GM18499 (cell line): ENCODE results near the gene ARID1B.

Experiments
- ATAC-seq: cut with Tn5 transposase; IDR thresholded peaks from one replicate; pipeline ENCODE4 v1.9.1; 2021; ENCODE audit warnings: moderate number of reproducible peaks; ENCODE audit not compliant: insufficient read depth, unreplicated experiment

The ARID1B gene

GRCh38 chr6:156773935-156774852, 3.0 kb upstream of the ARID1B start:
- ATAC-seq: no peak

GRCh38 chr6:156774863-156775405, 2.2 kb upstream of the ARID1B start:
- no peak for ATAC-seq

DNA sequence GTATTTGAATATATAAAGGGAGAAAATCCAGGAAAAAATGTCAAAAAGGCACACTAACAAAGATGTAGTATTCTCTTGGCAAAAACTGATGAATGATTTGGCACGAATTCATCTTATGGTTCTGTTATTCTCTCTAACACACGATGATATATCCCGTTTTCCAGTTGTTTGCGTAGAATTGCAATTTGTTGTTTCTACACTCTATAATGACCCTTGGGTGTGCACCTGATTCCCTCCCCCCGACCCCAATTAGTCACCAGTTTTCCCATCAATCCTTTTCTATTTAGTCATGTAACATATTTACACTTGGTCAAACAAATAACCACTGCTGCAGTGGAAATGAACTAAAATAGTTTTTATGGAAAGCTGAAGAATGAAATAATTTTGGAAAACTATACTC, 1.5 kb upstream of the ARID1B start:
- ATAC-seq: no peak

DNA sequence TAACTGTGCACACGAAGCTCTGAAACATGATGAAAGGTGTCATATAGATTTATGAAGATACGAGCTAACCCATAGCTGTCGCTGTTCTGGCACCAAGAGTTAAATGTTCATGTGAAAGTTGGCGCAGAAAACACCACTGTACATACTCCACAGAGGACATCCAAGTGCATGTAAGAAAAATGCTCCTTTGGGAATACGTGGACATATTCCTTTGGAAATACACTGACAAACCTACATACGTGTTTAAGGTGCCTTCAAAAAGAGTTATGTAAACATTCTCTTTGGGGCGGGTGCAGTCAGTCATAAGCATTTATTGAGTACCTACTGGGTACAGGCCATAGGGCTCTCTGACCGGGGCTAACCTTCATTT, 723 bp upstream of the ARID1B start:
- no peak for ATAC-seq

GRCh38 chr6:156777577-156778453, 637 bp downstream of the ARID1B start:
- ATAC-seq: no peak

GRCh38 chr6:156778454-156779205, 1.5 kb downstream of the ARID1B start:
- no peak for ATAC-seq

- ATAC-seq: no peak
These were observed 2.3 kb downstream of the ARID1B start for GRCh38 chr6:156779206-156780094.

DNA sequence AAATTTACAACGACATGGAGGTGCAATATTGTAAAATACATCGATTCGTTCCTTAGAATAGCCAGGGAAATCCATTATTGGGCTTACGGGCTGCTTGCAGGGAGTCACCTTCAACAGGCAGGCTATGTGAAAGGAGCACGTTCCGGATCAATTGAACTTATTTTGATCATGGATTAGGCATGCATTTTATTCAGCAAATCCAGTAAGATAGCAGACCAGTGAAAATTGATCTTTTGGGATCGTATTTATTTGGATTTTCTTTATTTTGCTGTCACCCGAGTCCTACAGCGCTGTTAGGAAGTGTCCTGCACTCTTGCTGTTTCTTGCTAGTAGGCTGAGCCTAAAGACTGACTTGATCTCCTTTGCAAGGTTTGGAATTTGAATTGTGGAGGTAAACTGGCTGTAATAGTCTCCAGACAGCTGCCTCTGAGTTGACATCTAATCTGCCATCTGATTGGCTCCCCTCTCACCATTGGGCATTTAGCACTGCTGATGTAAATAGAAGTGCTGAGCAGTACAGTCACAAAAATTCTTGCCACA, 3.0 kb downstream of the ARID1B start:
- ATAC-seq: peak; percentile 65

DNA sequence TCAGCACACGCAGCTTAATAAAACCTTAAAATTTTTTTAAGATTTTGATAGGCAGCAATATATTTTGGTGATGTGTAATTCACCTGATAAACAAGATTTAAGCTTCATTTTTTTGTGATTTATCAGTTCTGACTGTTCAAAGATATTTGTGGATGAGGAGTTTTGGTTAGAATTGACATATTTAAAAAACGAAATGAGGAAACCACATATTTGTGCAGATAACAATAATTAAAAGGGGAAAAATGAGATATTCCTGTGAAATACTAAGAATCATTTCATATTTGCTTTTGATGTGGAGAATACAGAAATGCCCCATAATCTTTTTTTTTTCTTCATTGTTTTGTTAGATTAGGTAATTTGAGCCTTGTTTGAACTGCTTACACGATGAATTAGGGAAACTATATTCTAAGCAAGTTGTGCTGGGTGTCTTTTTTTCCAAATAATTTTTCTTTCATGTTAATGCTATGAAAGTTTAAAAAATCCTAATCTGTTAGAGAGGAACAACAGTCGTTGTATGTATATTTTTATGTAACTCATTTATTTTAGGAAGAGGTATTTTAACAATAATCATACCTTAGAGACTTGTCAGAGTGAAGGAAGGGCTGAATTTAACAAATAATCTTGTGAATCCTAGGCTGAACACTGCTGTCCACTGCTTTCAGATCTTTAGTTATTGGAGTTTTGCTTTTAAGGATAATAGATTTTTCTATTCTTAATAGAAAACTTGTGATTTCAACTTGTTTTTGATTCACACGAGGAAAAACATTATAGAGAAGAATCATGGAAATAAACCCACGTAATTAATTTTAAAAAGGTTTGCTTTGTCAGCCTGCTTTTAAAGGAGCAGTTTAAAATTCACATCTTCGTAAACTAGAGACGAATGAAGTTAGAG, 4.0 kb downstream of the ARID1B start:
- ATAC-seq: no peak

DNA sequence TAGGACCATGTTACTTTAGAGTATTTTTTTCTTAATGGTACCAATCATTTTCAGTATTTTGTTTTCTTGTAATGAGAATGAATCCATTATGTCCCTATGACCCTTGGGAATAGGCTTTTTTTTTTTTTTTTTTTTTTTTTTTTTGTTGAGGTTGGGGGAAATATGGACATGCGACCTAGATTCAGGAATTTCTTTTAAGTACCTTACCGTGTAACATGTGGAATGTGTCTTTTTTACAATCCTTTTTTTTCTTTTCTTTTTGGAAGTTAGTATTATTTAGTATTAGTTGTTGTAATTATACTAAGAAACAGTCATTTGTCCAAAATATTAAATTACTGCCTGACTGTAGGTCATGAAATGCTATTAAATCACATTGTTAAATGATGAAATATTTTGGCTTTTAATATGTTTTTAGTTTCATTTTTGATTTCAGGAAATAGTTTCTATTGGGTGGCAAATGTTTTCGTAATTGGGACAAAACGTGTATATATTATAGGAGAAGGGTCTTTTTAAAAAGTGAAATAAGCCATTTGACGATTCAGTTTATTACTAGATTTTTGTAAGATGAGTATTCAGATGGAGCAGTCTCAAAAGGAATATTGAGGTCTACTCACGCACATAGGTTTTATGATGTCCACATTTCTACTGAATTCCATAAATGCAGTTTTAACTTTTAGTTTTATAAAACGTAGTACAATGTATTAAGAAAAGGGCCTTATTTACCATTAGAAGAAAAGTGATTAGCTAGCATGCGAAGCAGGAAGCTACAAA, 4.9 kb downstream of the ARID1B start:
- ATAC-seq: no peak

GRCh38 chr6:156782691-156783320, 5.6 kb downstream of the ARID1B start:
- ATAC-seq: no peak

GRCh38 chr6:156783958-156784357, 6.8 kb downstream of the ARID1B start:
- no peak for ATAC-seq

DNA sequence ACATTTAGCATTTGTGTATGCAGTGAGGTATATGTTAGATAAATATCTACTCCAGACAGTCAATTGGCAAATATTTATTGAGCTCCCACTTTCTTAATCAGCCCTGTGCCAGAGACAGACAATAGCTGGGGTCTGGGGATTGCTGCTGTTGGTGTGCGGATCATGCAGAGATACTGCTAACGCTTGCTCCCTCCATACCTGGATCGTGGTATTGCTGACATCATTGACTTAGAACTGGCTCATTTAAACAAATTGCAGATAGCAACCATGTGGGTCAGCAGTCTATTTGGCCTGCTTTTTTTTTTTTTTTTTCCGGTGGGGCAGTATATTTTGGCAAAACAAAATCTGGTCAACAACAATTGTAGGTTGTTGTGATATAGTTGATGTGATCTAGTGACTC, 9.5 kb downstream of the ARID1B start:
- no peak for ATAC-seq

DNA sequence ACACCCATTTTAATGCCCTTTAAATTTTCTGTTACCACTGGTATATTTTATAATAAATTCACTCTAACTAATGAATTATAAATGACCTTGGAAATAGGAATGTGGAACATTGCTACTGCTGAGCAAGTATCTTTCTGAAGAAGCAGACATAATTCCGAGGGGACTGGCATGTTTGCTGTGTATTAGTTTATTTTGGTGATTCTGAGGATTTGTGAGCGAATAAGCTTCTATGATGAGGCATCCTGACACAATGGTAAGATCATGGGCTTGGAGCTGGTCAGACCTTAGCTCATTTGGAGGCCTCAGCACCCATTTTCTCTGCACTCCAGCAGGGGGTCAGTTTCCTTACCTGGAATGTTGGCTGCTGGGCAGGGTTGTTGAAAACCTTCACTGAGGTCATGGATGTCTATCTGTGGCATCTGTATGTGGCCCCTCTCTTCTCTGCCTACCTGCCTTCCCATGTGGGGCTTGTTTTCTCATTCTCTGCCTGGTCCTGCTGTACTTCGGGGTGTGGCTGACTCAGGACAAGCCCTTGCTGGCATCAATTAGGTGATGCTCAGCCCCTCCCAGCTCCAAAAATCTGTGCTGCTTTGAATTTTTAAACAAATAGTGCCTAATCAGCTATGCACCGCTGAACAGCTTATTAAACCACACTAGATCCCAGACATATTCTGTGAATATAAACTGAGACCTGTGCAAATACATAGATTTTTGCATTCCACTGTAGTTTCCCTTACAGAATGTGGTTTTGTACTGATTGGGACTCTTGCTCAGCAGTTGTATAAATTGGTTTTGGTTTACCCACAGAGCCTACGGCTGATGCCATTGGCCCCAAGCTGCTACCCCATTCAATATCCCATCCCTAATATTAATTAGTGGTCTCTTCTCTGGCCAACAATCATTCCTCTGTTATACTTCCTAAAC, 10.7 kb downstream of the ARID1B start:
- ATAC-seq: no peak

DNA sequence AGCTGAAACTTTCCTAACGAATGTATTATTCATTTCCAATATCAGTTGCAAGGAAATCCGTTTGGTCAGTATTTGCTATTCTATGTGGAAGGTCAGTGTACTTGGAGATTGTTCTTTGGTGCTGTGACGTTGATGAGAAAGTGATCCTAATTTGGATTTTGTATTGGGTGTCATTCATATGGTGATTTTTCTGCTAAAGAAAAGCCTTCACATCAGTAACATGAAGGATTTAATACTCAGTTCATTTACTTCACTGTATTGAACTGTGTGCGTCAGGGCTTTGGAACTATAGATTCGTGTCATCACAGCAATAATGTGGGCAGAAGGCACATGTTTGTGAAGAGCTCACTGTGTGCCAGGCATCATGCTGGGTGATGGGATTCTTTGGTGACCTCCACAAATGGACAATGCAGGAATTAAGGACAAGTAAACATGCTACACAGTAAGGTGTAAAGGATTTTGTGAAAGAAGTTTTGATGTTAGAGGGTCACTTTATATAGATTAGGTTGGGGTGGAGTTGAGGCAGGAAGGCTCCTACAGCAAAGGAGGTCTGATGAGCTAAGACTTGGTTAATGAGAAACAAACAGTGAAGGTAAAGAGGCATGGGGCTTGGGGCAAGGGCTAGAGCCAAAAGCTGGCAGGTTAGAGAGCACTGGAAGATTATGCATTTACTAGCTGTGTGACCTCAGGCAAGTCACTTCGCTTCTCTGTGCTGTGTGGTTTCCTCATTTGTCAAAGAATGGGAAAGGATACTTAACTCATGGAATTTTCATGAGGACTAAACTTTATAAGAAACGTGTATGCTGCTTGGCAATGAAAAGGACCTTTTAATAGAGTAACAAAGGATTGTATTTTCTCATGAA, 12.1 kb downstream of the ARID1B start:
- ATAC-seq: no peak
